SHP77 (cell line): ENCODE results near the gene SP140.

ENCODE experiments used
- DNase-seq, 2 experiments: peaks; one replicate each; lab custom pipeline; 2025; lab: John Stamatoyannopoulos, UW

SP140 gene

DNA sequence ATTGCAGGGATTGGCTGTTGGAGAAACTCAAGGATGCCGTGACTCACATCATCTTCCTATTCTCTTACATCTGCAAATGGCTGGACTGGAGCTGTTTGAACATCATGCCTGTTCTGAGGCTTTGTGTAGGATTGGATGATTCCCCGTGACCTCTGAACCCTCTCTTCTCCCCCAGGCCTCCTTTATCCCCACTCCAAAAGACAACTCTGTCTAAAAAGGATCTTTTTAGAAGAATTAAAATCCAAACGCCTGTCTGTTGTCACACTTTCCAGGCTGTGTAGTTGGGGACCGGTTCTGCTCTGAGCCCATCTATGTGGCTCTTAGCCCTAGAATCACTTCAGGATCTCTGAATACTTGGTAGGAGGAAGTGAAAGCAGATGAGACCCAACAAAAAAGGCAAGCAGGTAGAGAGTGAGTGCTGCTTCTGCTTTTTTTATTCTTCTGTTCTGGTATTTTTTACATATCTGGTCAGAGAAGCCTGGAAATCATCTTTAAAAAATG, 565 bp downstream of the SP140 start:
- no peak for DNase-seq

DNA sequence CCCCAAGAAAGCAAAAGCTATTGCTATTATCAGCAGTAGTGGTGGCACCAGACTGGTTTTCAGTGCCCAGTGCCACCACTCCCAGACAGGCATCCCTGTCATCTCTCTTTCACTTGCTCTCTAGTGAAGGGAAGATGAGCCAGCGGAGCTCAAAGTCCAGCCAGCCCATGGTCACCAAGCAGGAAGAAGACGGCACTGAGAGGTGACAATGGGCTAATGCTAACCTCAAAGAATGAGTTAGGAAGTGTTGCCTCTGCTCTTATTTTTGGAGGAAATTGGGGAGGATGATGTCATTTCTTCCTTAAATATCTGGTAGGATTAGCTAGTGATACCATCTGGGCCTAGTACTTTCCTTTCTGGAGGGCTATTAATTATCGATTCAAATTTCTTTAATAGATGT, 1.7 kb downstream of the SP140 start:
- no peak for DNase-seq

DNA sequence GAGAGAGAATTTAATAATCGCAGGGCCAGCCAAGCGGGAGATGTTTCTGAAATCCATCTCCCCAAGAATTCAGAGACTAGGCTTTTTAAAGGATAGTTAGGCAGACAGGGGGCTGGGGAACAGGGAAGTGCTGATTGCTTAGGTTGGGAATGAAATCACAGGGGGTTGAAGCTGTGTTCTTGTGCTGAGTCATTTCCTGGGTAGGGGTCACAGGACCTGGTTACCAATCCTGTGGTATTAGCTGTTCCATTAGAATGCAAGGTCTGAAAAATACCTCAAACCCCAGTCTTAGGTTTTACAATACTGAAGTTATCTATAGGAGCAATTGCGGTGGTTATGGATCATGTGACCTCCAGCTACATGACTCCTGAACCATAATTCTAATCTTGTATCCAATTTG, 4.6 kb downstream of the SP140 start:
- DNase-seq: no peak

- no peak for DNase-seq
Measured at GRCh38 chr2:230230496-230231200, 5.1 kb downstream of the SP140 start.

GRCh38 chr2:230231251-230231650, 5.7 kb downstream of the SP140 start:
- no peak for DNase-seq

DNA sequence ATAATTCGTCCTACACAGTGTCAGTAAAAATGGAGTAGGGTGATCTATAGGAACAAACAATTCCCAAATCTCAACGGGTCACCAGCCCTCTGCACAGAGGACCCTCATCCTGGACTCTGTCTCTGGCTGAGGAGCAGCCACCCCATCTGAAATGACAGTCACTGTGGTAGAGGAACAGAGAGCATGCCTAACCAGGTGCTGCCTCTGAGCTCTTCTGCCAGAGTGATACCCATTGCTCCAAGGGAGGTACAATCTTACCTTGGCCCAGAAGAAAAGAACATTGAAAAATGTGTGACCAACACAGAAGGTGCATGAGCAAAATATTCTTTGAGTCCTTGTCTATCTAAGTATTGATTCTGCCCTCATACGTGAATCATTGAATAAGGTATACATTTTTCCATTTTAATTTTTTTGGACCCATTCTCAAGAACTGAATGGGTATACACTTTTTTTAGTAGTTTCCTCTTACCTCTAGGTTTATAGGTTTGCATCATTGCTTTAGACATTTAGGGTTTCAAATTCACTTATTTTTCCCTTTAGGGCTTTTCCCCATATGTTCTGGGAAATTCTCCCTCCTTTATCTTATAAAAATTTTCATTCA, 8.7 kb downstream of the SP140 start:
- no peak for DNase-seq

- no peak for DNase-seq
Measured at GRCh38 chr2:230234845-230235244, 9.3 kb downstream of the SP140 start.

GRCh38 chr2:230244211-230244610, 18.7 kb downstream of the SP140 start:
- DNase-seq: no peak

DNA sequence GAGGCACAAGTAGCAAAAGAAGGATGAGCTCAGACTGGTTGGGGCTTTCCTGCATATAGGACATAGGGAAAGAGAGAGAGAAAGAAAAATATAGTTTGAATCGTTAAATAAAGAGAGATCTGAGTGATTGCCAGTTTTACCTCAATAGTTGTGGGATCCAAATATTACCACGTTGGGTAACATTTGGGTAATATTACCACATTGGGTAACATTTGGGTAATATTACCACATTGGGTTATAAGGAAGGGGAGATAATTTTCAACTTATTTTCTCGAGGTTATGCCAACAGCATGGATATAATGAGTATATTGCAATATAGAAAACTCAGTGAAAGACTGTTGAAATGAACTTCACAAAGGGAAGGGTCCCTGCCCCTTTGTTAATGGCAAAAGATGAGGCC, 20.7 kb downstream of the SP140 start:
- no peak for DNase-seq

DNA sequence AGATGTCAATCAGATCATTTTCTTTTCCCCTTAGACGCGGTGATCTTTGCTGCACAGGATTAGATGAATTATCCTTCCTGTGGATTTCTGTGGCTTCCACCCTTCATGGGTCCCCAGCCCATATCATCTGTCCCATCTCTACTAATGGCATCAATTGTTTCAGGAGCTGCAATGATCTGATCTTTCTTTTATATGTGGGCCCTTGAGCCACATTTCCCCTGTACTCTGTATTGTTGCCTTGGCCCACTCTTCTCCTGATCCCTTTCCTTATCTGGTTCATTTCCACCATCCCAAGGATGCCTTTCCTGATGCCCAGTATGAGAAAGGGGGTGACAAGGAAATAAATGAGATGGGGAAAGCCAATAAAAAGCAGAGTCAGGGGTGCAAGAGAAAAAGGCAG, 24.7 kb downstream of the SP140 start:
- DNase-seq: no peak

DNA sequence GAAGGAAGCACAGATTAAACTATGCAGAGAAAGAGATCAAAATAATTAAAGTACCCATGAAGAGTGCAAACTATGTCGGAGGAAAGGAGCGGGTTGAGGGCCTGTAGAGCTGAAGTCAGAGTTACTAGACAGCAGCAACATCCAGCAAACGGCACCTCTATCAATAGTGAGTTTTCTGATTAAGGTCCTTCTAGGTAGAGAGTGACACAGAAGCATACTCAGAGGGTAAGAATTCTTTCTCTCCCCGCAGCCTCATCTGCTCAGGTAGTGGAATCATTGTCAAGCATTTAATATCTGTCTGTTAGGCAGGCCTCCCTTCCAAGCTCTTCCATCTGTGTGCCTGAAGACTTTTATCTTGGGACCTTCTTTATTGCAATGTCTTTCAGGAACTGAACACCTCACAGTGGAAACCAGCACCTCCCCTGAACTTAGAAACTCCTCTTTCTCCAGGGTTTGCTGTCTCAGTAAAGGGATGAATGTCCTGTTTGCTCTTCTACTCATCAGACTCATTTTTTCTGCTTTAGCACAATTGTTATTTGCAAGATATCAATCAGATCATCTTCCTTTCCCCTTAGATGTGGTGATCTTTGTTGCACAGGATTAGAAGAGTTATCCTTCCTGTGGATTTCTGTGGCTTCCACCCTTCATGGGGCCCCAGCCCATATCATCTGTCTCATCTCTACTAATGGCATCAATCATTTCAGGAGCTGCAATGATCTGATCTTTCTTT, 28.8 kb downstream of the SP140 start:
- no peak for DNase-seq

GRCh38 chr2:230256733-230257332, 31.3 kb downstream of the SP140 start:
- no peak for DNase-seq

GRCh38 chr2:230258483-230258882, 32.9 kb downstream of the SP140 start:
- DNase-seq: no peak

- no peak for DNase-seq
Measured at GRCh38 chr2:230262246-230262645, 36.7 kb downstream of the SP140 start.

- peak; percentile 2 for DNase-seq
Measured at GRCh38 chr2:230264945-230265344, 39.4 kb downstream of the SP140 start.

DNA sequence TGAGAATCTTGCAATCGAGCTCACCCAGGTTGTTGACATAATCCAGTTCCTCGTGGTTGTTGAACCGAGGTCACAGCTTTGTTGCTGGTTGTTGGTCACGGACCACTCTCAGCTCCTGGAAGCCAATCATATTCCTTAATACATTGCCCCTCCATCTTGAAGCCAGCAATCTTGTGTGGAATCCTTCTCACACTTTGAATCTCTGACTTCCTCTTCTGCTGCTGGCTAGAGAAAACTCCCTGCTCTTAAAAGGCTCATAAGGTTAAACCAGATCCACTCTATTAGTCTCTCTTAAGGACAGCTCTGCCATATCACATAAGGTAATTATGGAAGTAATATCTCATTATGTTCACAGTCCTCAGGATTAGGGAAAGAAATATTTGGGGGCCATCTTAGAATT, 41.1 kb downstream of the SP140 start:
- DNase-seq: no peak

DNA sequence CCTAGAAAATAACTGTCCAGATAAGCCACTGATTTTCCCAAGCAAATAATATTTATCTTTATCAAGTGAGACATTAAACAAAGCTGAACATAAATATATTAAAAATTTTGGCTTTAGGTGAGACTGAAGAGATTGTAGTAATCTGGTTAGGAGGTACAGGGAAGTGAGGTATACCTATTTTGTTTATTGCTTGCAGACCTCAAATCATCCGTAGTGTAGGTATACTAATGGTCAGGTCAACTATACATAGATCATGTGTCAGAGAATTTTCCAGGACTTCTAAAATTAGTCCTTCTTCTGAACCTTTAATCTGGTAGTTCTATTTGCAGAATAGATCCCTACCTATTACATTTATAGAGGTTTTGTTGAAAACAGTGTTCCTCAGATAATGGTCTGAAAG, 41.5 kb downstream of the SP140 start:
- DNase-seq: no peak

DNA sequence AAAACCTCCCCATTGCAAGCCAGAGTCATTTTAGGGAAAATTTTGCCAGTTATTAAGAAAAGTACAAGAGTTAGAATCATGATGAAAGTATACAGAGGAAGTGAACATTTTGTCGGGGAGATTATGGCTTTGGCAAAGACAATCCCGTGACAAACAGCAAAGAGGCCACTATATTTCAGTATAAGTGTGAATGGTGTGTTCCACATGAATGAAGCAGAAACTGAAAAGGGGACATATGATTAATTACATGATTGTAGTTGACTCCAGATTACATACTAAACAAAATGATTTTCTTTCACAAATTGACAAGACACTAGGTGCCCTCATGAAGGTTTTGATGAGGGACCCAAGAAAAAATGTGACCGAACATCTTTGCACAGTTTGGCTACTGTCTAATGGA, 42.0 kb downstream of the SP140 start:
- no peak for DNase-seq

DNA sequence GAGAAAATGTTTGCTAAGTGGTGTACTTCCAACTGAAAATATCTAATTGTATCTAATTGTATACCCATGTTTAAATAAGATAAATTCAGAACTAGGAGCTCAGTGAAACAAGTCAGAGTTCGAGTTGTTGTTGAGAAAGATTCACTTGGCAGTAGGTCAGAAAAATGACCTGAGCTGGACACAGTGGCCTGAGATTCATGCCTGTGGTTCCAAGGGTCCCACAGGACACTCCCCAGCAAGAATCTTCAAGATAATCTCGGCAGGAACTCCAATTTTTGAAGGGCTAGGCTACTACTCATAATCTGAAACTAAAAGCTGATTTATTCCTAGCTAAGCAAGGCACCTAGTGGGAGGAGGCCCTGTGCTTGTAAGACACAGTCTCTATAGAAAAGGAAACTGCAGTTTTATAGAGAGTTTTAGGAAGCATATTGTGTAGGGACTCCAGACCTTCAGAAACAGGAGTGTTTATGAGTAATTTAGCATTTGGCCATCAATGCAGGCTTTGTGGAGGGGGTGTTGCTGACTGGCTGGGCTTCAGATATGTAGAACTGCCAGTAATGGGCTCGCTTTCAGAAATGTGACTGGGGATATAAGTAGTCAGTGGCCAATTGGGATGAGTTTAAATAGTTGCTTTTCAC, 43.2 kb downstream of the SP140 start:
- DNase-seq: no peak

DNA sequence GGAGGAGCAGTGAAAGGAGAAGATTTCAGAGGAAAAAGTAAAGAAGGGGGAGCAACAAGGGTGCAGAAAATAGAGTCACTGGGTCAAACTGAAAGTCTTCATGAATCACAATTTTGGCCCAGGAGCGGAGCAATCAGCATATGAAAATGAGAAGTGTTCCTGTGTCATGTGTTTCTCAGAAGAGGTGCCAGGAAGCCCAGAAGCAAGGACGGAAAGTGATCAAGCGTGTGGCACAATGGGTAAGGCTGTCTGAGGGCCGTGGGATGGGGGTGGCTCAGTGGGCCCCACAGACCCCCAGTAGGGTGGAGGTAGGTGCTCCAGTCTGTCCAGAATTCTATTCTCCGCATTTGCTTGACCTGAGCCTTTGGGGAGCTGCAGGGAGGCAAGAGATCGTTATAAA, 44.2 kb downstream of the SP140 start:
- DNase-seq: no peak

GRCh38 chr2:230282936-230283335, 57.4 kb downstream of the SP140 start:
- DNase-seq: no peak

GRCh38 chr2:230286048-230286447, 60.5 kb downstream of the SP140 start:
- no peak for DNase-seq
